ENCODE measurements around the gene MAP3K14. TPM values are rescaled to one million over a fixed set of nuclear protein-coding genes. Genes with fewer than 3 reads are reported as not detected.

MAP3K14 gene
- total RNA-seq, 4 donors from 2014 or later: 16.5 to 30.4 (median 24.7) TPM

DNA sequence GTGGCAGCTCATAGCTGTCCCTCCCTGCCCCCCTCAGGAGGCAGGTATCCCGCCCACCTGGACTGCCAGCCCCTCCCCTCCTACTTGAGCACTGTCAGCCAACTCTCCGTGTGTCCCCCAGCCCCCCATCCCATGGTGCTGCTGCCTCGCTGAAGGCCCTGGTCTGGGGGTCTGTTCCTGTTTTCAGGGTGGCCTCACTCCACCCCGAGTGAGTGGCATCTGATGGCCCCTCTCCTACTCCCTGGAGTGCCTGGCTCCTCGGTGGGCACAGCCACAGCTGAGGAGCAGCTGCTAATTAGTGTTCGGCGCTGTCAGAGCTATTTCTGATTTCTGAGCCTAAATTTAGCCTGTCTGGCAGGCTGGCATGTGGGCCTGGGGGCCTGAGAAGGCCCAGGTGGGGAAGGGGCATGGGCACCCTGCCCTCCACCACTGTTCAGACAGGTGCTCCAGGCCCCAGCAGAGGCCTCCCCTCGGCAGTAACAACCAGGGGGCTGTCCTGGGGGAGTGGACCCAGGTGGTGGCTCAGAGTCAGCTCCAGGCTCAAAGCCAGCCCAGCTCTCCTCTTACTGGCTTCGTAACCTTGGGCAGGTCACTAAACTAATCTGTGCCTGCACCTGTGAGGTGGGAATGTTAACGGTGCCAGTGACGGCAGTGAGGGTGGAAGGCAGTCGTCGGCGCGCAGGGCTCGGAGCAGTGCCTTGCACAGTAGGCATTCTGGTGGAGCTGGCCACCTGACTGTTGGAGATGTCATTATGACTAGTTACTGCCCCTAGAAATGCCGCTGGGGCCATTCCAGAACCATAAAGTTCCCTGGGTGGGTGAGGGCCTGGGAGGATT, 88.7 kb downstream of the MAP3K14 start:
- Histone ChIP-seq H3K4me3 (peak overlapping the region; percentile 4 to 76 (median 52)), H3K27me3 (no peaks in the 10 kb centered on the region), H3K36me3 (no peaks in the 10 kb centered on the region), H3K27ac (peak overlapping the region; percentile 84 to 96 (median 88)), H3K9me3 (no peaks in the 10 kb centered on the region), H3K4me1 (peaks cover 0 to 42% (median 35%) of the 10 kb centered on the region in 4 donors)
- no peak for DNase-seq
- no peak for TF ChIP-seq POLR2A (IDR thresholded peaks at IDR 0.05)
- TF ChIP-seq, protein P1, sequence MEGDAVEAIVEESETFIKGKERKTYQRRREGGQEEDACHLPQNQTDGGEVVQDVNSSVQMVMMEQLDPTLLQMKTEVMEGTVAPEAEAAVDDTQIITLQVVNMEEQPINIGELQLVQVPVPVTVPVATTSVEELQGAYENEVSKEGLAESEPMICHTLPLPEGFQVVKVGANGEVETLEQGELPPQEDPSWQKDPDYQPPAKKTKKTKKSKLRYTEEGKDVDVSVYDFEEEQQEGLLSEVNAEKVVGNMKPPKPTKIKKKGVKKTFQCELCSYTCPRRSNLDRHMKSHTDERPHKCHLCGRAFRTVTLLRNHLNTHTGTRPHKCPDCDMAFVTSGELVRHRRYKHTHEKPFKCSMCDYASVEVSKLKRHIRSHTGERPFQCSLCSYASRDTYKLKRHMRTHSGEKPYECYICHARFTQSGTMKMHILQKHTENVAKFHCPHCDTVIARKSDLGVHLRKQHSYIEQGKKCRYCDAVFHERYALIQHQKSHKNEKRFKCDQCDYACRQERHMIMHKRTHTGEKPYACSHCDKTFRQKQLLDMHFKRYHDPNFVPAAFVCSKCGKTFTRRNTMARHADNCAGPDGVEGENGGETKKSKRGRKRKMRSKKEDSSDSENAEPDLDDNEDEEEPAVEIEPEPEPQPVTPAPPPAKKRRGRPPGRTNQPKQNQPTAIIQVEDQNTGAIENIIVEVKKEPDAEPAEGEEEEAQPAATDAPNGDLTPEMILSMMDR (IDR thresholded peaks at IDR 0.05): no peak

DNA sequence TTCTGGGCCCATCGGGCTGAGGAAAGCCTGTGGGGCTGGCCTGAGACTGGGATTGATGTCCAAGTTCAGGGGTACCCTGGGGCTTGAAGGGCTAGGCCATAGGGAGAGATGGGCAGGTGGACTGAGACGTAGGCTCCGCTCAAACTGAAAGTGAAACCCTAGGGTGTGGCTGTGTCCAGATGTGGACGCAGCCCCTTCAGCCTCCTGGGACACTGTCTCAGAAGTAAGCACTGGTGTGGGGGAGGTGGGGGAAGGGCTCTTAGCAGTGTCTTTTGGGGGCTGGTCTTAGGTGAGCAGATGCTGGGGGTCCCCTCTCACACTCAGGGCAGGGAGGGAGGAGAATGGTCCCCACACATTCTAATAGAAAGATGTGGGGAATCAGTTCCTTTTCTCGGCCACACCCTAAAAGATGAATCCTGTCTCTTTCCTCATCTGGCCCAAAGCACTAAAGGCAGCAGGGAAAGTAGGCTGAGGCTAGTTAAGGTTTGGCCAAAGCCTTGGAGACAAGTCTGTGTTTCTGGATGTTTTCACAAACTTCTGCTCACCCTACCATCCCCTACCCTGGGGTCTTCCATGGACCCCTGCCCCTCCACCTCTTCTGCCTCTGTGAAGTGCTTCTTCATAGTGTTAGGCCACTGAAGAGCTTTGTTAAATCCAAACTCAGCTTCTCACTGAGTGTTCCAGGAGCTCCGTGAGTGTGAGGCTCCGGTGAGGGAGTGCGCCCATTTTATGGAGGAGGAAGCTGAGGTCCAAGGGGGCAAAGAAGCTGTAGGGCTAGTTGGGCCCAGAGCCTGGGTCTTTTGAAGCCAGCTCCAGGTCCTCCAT, 89.5 kb downstream of the MAP3K14 start:
- no peaks in the 10 kb centered on the region for H3K9me3 ChIP-seq
- H3K36me3 ChIP-seq: no peaks in the 10 kb centered on the region
- H3K4me3 ChIP-seq: peak overlapping the region; percentile 2 to 97 (median 74)
- peaks cover 0 to 2% of the 10 kb centered on the region in 2 donors for H3K27me3 ChIP-seq
- TF ChIP-seq, protein P1 (IDR thresholded peaks at IDR 0.05): no peak
- no peak for TF ChIP-seq POLR2A (IDR thresholded peaks at IDR 0.05)
- peak in 2 of 3 donors; percentile 79 for DNase-seq
- H3K4me1 ChIP-seq: peaks cover 0 to 42% (median 35%) of the 10 kb centered on the region in 4 donors
- H3K27ac ChIP-seq: peak overlapping the region; percentile 84 to 96 (median 88)

DNA sequence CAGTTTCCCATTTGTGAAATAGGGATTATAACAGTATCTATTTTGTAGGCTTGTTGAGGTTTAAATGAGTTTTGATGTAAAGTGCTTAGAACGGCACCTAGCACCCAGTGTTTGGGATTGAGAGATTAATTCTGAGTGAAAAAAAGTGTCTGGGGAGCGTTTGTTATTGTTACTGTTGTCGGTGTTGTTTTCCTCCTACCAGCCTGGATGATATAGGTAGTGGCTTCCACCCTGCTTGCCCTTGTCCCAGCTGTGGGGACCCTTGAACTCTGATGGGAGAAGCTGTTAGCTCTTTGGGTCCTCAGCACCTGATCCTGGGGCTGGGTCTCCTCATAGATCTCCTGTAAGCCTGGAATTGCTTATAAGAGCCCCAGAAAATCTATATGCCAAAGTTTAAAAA, 90.2 kb downstream of the MAP3K14 start:
- Histone ChIP-seq H3K4me3 (peak overlapping the region; percentile 2 to 97 (median 74)), H3K27me3 (peaks cover 0 to 4% of the 10 kb centered on the region in 2 donors), H3K36me3 (no peaks in the 10 kb centered on the region), H3K4me1 (peaks cover 0 to 44% (median 35%) of the 10 kb centered on the region in 4 donors), H3K27ac (peak overlapping the region; percentile 84 to 96 (median 88)), H3K9me3 (no peaks in the 10 kb centered on the region)
- DNase-seq: no peak
- TF ChIP-seq, protein P1 (IDR thresholded peaks at IDR 0.05): no peak
- TF ChIP-seq POLR2A (IDR thresholded peaks at IDR 0.05): no peak

DNA sequence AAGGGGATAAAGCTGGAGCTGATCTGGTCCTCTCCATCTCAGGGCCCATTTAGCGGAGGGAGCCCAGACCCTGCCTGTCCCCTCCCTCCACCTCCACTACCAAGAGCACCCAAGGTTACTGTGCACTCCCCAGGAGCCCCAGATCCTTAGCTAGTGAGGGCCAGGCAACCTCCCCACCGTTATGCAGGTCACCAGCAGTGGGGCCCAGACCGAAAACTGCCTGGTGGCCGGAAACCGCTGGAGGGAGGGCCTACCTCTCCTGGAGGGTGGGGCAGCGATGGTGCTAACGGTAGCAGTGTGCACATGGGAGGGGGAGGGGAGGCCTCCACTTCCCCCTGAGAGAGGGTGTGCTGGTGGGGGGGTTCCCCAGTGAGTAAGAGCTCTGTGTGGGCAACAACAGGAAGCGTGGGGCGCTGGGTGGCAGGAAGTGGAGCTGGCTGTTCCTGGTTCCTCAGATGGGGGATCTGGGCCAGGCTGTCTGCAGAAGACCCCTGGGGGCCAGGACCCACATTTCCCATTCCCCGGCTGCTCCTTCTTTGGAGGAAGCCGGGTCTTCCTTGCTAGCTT, 90.8 kb downstream of the MAP3K14 start:
- Histone ChIP-seq H3K27ac (peak overlapping the region; percentile 84 to 96 (median 88)), H3K9me3 (no peaks in the 10 kb centered on the region), H3K4me3 (peak overlapping the region; percentile 19 to 97 (median 74)), H3K4me1 (peaks cover 0 to 45% (median 37%) of the 10 kb centered on the region in 4 donors), H3K36me3 (no peaks in the 10 kb centered on the region), H3K27me3 (peaks cover 0 to 7% of the 10 kb centered on the region in 2 donors)
- DNase-seq: peak; percentile 66 to 99 (median 98)
- TF ChIP-seq POLR2A (IDR thresholded peaks at IDR 0.05): peak; percentile 23 to 50
- TF ChIP-seq, protein P1 (IDR thresholded peaks at IDR 0.05): peak in 1 of 6 experiments; percentile 10

DNA sequence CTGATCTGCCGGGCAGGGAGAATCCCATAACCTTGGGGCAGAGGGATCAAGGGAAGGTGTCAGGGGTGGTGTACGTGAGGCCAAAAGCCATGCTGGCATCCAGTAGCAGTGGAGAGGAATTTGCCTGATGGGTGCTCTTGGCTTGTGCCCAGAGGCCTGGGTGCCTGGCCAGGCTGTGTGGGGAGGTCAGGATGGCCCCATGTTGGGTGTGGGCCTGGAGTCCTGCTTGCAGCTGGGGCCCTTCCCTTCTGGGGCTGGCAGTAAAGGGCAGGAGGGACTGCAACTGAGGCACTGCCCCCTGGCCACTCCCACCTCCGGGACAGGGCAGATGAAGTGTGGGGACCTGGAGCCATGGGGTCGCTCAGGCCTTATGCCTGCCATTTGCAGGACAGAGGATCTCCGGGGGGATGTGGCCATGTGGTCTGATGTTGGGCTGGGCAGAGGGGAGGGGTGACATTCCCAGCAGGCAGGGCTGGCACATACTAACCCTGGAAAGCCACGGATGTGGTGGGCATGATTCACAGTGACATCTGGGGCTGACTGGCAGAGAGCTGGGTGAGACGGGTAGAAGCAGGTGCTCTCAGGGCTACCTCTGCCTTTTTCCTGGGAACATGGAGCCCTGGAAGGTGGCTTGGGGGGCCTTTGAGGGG, 91.6 kb downstream of the MAP3K14 start:
- peak overlapping the region; percentile 84 to 96 (median 88) for H3K27ac ChIP-seq
- peak in 1 of 3 donors; percentile 48 for DNase-seq

More for the DNA sequence above, 91.6 kb downstream of the MAP3K14 start:
- H3K4me1 ChIP-seq: peaks cover 0 to 42% (median 35%) of the 10 kb centered on the region in 4 donors
- peaks cover 0 to 7% of the 10 kb centered on the region in 2 donors for H3K27me3 ChIP-seq
- H3K36me3 ChIP-seq: no peaks in the 10 kb centered on the region
- TF ChIP-seq, protein P1 (IDR thresholded peaks at IDR 0.05): no peak
- no peak for TF ChIP-seq POLR2A (IDR thresholded peaks at IDR 0.05)
- peak overlapping the region; percentile 19 to 97 (median 74) for H3K4me3 ChIP-seq
- H3K9me3 ChIP-seq: no peaks in the 10 kb centered on the region

Data from Peyer's patch (tissue), 4 donors.